Esophagus mucosa (tissue), 1 donor: Measurements from ENCODE around the gene TSPEAR. TPM values are rescaled to one million over a fixed set of nuclear protein-coding genes. Genes with fewer than 3 reads are reported as not detected.
"Not testable (repeated sequence)": the region's sequence is repeated elsewhere in the genome, so short reads cannot be mapped to it uniquely, and the experiment has no call there.

Source experiments
- ATAC-seq: fragments of 200-7000 bp; cut with Tn5 transposase; one replicate; pipeline ENCODE4 v1.9.1; 2020
- total RNA-seq: library from RNA; stranded (reverse); gene quantifications from one replicate; pipeline ENCODE4 v1.2.4, GENCODE V29; 2023
- donor health status: DM: yes; HTN: yes; CAD: no.

The TSPEAR gene
- total RNA-seq, 1 donor from 2014 or later = 0.08 TPM

DNA sequence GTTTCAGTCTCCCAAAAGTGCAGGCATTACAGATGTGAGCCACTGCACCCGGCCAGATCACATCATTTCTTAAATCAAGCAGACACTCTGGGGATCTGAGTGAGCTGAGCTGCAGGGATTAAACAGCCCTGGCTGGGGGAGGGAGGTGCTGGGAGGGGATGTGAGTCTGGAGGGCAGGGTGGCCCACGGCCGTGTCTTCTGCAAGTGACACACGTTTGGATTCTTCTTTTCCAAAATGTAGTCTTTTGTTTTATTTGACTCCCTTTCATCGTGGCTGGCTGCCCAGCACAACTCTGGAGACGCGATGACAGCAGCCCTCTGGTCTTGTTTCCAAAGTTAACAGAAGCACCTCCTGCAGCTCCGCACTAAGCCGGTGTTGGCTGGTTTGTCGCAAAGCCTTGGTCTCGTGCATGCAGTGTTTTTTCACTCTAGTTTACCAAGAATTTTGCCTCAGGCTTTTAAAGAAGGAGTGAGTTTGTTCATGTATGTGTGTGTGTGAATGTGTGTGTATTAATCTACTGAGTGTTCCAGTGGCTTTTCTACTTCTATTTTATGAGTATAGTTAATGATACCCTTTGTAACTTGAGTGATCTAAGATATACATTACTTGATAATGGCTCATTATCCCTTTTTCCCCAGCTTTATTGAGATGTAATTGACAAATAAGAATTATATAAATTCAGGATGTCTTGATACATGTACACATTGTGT lies 128.1 kb downstream of the TSPEAR start:
- no peak for ATAC-seq

DNA sequence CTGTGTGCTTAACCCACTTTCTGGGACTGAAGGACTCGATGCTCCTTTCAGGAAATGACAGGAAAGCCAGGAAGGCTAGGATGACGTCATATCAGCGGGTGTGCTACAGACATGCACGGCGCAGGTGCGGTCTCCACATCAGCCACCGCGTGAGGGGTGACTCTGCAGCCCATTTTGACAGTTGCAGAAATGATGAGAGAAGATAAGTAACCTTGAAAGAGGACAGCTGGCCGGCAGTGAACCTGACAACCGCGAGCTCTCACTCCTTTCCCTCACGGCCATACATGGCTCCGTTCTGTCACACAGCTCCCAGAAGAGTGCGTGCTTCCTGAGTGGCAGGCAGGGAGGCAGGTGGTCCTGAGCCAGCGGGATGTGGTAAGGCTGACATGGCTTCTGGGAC lies 129.3 kb downstream of the TSPEAR start:
- ATAC-seq = no peak

DNA sequence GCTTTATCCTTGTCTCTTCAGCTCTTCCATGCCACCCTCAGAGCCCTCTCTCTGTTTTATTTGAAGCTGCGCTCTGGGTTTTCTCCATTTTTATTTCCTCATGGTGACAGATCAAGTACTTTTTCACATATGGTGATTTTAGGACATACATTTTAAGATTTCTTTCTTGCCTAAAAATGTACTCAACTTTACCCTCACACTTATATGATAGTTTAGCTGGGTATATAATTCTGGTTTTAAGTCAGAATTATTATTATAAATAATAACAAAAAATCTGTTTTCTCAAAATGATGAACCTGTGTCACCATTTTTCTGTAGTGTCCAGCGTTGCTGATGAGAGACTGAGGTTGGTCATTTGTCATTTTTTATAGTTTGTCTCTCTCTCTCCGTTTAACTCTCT lies 130.2 kb downstream of the TSPEAR start:
- no peak for ATAC-seq

DNA sequence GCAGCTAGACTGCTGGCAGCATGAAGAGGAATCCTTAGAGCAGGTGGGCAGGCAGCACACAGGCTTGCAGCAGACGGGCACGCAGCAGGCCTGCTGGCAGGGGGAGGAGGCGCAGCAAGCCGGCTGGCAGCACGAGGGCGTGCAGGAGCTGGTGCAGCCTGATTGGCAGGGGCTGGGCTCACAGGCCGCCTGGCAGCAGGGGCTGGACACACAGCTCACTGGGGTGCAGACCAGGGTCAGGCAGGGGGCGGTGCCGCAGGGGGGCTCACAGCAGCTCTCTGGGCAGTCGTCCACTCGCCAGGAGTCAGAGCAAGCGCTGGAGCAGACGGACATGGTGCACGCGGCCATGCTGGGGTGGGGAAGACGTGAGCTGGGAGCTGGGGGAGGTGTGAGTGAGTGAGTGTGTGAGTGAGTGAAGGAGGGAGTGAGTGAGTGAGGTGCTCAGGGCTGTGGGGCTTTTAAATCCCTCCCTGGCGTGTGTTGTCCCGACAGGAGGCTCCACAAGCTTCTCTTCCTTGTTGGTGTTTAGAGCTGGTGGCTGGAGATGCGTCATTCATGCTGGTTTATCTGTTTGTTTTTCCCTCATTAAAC lies 131.0 kb downstream of the TSPEAR start, which contains the start of gene KRTAP10-5:
KRTAP10-5 (minus strand) TSS at position 374 of the 591 bp plus-strand sequence; CDS start at position 348, 26 bp downstream.
- not testable (repeated sequence) for ATAC-seq

DNA sequence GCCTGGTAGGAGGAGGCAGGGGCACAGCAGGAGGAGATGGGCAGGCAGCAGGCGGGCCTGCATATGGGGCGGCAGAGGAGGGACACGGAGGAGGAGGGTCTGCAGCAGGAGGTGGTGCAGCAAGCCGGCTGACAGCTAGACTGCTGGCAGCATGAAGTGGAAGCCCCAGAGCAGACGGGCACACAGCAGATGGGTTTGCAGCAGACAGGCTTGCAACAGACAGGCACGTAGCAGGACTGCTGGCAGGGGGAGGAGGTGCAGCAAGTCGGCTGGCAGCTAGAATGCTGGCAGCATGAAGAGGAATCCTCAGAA lies 131.6 kb downstream of the TSPEAR start:
- no peak for ATAC-seq

DNA sequence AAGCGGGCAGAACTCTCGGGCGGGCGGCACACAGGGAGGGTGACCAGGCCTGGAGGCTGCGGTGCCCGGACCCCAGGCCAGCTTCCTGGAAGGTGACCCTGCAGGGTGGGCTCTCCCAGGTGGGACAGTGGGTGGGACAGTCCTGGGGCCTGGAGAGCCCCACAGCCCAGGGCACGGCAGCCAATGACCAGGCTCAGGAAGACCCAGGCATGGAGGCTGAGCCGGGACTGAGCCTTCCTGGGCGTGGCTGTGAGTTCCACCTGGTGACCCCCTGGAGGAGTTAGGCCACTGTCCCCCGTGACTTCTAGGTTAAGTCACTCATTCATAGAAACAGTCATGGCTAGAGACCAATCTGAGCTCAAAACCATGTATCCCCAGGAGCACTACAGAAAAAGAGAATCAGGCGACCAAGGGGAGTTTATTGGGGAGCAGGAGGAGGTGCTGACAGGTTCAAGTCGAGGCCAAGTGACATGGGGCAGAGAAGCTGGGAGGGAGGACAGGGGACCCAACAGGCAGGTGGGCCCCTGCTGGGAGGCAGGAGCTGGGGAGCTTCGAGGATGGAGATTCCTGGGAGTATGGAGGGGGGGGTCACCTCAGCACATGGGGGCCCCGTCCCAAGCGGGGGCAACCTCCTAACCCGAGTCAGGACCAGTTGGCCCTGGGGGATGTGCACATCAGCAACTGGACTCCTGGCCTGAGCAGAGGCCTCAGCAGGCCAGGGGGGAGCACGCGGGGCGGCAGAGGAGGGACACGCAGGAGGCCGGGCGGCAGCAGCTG lies 132.1 kb downstream of the TSPEAR start:
- no peak for ATAC-seq

DNA sequence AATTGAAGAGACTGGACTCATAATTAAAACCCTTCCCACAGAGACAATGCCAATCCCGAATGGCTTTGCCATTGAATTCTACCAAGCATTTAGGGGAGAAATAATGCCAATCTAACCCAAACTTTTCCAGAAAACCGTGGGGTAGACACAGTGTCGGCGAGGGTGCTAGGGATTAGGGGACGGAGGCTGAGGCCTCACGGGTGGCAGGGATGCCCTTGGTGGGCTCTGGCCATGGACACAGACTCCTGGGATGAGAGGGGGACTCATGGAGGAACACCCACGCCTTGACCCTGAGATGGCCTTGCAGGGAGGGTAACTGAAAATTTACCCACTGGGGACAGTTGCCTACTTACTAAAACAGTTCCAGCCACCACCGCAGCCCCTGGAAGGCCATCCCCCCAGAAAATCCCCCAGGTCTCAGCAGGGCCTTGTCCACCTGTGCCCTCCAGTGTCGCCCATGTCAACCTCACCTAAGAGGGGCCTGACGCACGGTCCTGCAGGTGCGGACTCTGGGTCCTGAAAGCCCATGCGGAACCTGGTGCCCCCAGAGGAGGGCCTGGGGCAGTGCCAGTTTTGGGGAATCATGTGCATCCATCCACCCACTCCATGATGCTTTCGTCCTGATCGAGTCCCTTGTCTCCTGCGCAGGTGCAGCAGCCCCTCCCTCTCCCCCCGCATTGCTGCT lies 132.9 kb downstream of the TSPEAR start:
- ATAC-seq = no peak

DNA sequence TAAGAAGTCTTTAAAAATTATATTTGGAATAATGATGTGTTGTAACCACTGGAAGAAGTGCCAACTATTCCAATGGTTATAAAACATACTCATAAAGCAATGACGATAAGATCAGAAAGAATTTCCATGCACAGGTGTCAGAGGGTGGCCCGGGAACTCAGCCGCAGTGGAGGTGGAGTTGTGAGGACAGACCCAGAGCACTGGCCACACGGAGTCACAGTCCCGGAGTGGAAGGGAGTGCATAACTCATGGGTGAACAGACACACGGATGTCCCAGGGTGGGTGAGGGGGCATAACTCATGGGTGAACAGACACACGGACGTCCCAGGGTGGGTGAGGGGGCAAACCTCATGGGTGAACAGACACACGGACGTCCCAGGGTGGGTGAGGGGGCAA lies 135.3 kb downstream of the TSPEAR start:
- no peak for ATAC-seq

DNA sequence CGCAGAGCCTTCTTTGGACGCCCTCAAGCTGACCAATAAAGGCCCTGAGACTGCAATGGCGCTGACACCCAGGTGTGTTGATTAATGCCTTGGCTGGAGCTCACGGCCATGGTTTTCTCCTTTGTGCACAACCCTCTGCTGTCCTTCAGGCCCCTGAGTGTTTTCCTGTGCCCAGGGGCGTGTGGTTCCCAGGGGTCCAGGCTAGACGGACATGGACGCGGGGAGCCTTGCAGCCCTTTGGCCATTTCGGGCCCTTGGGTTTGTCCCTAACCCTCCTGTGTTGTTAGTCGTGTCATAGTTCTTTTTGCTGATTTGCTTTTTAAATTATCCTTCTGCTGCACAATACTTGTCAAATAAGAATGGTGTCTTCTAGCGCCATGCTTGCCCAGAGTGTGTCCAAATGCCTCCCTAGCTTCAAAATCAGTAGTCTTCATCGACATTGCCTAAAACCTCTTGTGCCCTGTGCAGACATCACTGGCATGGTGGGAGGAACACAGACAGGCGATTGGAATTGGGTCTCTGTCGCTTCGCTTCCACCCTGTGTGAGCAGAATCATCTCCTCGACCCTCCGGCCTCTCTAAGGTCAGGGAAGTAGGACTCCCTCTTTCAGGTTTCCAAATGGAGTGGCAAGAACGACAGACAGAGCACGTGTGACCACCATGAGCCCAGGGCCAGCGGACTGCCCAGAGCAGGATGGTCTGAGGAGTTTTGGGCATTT lies 135.9 kb downstream of the TSPEAR start:
- ATAC-seq = no peak

DNA sequence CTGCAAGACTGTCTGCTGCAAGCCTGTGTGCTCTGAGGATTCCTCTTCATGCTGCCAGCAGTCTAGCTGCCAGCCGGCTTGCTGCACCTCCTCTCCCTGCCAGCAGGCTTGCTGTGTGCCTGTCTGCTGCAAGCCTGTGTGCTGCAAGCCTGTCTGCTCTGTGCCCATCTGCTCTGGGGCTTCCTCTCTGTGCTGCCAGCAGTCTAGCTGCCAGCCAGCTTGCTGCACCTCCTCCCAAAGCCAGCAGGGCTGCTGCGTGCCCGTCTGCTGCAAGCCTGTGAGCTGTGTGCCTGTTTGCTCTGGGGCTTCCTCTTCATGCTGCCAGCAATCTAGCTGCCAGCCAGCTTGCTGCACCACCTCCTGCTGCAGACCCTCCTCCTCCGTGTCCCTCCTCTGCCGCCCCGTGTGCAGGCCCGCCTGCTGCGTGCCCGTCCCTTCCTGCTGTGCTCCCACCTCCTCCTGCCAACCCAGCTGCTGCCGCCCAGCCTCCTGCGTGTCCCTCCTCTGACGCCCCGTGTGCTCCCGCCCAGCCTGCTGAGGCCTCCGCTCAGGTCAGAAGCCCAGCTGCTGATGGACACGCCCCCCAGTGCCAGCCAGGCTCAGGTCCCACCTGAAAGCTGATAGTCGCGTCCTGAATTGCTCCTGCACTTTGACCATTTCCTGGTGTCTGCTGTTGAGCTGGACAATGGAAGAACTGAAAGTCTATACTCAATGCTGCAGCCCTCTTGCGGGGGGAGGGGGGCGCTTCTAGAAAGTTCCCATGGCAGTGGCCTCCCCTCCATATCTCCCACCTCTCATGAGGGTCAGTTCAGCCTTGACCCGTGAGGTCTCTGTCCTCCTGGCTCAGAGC lies 136.7 kb downstream of the TSPEAR start:
- peak; percentile 38 for ATAC-seq

DNA sequence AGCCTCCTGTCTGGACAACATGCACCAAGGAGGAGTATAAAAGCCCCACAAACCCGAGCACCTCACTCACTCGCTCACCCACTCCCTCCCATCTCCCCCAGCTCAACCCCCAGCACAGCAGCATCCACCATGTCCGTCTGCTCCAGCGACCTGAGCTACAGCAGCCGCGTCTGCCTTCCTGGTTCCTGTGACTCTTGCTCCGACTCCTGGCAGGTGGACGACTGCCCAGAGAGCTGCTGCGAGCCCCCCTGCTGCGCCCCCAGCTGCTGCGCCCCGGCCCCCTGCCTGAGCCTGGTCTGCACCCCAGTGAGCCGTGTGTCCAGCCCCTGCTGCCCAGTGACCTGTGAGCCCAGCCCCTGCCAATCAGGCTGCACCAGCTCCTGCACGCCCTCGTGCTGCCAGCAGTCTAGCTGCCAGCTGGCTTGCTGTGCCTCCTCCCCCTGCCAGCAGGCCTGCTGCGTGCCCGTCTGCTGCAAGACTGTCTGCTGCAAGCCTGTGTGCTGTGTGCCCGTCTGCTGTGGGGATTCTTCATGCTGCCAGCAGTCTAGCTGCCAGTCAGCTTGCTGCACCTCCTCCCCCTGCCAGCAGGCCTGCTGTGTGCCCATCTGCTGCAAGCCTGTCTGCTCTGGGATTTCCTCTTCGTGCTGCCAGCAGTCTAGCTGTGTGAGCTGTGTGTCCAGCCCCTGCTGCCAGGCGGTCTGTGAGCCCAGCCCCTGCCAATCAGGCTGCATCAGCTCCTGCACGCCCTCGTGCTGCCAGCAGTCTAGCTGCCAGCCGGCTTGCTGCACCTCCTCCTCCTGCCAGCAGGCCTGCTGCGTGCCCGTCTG lies 137.5 kb downstream of the TSPEAR start, which contains the start of gene KRTAP10-4:
KRTAP10-4 (plus strand) TSS at position 100 of the 827 bp plus-strand sequence; CDS start at position 130, 30 bp downstream.
- peak; percentile 25 for ATAC-seq

DNA sequence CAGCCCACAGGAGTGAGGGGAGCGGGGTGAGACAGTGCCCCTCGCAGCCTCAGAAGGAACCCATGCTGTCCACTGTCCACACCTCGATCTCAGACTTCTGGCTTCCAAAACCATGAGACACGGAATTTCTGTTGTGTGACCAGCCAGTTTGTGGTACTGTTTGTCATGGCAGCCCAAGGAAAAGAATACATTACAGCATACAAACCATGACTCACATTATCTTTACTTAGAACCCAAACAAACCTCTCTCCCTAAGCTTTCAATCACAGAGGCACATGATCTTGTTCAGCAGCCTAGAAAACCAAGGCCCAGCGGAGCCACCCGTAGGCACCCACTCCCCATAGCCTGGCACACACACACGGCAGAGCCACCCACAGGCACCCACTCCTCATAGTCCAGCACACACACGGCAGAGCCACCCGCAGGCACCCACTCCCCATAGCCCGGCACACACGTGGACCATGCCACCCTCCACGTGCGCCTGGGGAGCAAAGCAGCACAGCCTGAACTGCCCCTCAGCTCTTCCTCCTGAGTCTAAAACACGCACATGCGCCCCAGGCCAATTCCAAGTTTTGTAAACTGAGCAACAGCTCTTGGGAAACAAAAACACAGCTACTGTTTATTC lies 138.3 kb downstream of the TSPEAR start:
- no peak for ATAC-seq

DNA sequence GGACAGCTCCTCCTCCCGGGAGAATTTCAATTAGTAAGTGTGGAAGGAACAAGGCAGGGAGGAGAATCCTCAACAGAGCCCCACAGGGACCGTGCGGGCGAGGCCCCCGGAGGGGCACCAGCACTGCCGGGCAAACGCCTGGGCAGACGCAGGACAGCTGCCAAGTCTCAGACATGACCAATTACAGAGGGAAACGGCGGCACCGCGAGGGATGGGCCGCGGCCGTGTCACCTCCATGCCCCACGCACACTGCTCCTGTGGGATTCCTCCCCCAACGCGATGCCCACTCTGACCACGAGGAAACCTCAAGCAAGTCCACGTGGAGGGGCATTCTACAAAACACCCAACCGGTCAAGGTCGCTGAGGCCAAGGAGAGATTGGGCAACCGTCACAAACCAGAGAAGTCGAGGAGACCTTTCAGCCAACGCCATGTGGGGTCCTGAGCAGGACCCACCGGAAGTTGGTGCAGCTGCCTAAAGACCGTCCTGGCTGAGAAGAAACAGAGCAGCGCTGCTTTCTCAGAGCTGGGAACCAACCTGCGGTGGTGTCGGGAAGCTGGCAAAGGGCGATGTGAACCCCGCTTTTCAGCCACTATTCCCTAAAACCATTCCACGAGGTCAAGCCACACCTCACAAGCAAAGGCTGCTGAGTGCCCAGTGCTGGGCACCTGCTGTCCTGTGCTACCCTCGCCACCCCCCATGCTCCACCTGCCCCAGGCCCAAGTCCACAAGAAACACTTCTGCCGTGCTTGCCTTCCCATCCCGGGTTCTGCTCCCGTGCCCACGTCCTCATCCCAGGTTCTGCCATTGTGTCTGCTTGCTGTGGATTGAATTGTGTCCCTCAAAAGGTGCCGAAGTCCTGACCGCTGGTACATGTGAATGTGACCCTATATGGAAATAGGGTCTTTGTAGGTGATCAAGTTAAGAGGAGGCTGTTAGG lies 139.3 kb downstream of the TSPEAR start:
- ATAC-seq = no peak

DNA sequence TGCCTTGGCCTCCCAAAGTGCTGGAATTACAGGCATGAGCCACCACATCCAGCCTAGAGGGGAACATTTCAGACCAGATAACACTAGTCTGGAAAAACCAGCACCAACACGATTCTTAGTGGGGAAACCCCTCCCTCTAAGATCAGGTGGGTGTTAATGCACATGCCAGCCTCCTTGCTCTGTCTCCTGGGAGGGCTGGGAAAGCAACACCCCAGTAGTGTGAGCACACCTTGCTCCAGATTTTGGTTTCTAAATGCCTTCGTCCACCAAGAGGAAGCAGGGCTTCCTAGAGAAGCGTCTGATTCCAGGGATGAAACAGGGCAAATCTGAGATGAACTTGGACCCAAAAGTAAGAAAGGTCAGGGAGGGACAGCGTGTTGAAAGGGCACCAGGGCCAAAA lies 140.1 kb downstream of the TSPEAR start:
- no peak for ATAC-seq

DNA sequence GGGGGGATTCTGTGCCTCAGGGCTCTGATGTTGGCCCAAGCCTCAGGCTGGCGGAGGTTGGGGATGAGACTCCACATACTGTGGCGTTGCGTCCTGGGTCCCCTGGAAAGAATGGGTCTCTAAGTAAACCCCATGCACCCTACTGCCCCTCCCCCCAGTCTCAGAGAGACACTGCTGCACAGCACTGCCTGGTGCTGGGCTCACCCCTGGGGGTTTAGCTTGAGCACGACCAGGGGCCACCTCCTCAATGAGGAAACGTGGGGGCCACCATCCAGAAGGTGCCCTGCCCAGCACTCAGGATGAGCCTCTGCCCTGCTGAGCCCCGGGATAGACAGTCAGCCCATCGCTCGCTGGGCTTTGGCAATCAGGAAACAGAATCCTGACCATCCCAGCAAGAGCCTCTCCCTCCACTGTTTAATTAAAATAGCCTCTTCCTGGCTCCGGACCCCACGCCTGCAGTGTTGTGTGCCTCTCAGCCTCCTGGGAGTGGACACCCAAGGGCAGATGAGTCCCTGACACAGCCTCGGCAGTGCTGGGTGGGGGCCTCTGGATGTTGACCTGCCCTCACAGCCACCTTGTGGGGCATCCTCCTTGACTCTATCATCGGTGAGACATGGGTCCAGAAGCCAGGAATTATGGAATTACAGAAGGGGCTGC lies 141.4 kb downstream of the TSPEAR start:
- ATAC-seq = no peak

DNA sequence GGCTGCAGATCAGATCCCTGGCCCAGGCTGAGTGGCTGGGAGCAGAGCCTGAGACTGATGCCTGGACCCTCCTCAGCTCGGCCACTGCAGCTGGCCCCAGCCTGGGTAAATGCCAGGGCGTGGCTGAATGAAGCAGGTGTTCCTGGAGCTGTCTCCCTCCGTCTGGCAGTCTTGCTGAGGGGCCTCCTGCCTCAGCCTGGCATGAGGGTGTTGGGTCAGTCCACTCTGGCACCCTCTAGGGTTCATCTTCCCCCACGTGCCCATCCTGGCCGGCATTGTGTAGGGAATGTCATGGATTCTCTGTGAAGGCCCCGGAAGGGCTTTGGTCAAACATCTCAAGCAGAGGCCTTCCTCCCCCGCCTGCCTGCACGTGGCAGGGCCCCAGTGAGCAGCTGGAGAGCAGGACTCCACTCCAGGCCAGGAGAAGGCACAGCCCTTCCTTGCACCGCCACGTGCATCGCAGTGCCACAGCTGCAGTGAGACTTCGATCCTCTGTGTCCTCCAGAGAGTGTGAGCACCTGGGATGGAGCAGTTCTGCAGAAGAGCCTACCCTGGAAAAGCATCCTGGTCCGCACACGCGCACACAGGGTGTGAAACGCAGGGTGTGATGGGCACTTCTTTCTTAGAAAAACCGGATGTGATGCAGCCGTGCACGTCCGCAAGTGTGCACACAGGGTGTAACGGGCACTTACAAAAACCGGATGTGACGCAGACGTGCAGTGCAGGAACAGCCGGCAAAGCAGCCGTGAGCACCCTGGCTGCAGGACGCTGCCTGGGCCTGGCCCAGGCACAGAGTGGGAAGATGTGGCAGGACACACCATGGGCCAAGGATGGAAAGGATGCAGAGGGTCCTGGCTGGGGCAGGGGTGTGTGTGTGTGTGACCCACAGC lies 142.5 kb downstream of the TSPEAR start:
- ATAC-seq = peak; percentile 38

DNA sequence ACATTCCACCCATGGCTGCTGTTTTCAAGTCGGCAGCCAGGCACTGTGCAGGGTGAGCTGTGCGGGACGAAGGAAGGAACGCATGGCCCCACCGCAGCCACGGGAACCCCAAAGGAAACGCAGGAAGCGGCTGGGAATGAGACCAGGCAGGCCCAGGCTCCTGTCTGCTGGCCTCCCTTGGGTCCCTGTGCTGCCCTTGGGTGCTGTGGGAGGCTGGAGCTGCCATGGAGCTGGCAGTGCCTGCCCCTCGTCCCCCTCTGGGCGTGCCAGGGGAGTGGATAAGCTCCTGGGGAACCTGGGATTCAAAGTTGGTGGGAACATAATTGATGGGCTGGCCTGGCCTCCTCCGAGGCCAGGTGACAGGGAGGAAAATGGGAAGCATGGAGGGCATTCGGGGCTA lies 143.1 kb downstream of the TSPEAR start:
- ATAC-seq = no peak
